WTC11 (cell line): ENCODE measurements around the gene ASMTL. TPM values are rescaled to one million over a fixed set of nuclear protein-coding genes. Genes with fewer than 3 reads are reported as not detected.
A peak's percentile ranks its signal among the peaks of the same experiment; 100 is the strongest.
"Not testable (repeated sequence)": the region's sequence is repeated elsewhere in the genome, so short reads cannot be mapped to it uniquely, and the experiment has no call there.

Experiments used
- ATAC-seq: fragments of 200-7000 bp; cut with Tn5 transposase; 2 replicates; pipeline ENCODE4 v1.10.0; 2021; ENCODE audit warnings: mild to moderate bottlenecking, moderate library complexity
- CTCF ChIA-PET: fragments of 300-600 bp; sonication (Branson Sonifier 250); formaldehyde crosslinking; loops from one replicate; lab custom pipeline; 2021; ENCODE audit warnings: antibody characterized with exemption; lab: Charles Lee
- POLR2A ChIA-PET: fragments of 350-600 bp; sonication (Branson Sonifier 250); formaldehyde crosslinking; loops from one replicate; lab custom pipeline; 2021; ENCODE audit warnings: antibody characterized with exemption; lab: Charles Lee
- DNase-seq: peaks from one replicate; pipeline ENCODE4 v3.0.0; 2021; ENCODE audit warnings: low spot score
- H3K27ac Mint-ChIP-seq: 2 replicates; pipeline ENCODE4 v1.8.0; 2021; ENCODE audit warnings: mixed read lengths
- H3K27me3 Mint-ChIP-seq: 2 replicates; pipeline ENCODE4 v1.8.0; 2021; ENCODE audit warnings: low read depth, mild to moderate bottlenecking, moderate library complexity, mixed read lengths
- H3K36me3 Mint-ChIP-seq: 2 replicates; pipeline ENCODE4 v1.8.0; 2021; ENCODE audit warnings: mixed read lengths
- H3K4me1 Mint-ChIP-seq: 2 replicates; pipeline ENCODE4 v1.8.0; 2022; ENCODE audit warnings: mixed read lengths
- H3K4me3 Mint-ChIP-seq: 2 replicates; pipeline ENCODE4 v1.8.0; 2021; ENCODE audit warnings: mild to moderate bottlenecking, moderate library complexity, mixed read lengths
- H3K9me3 Mint-ChIP-seq: 2 replicates; pipeline ENCODE4 v1.8.0; 2021; ENCODE audit warnings: mixed read lengths
- AR ChIP-seq: fragments of 250-450 bp; sonication (Bioruptor Pico); IDR thresholded peaks from 2 replicates; pipeline ENCODE4 v1.9.0; 2021; ENCODE audit warnings: mild to moderate bottlenecking
- ATF6 ChIP-seq: sonication (generic); formaldehyde crosslinking; IDR thresholded peaks from 2 replicates; pipeline ENCODE4 v1.8.1; 2023; ENCODE audit warnings: mild to moderate bottlenecking, missing genetic modification reagents
- FOXP1 ChIP-seq: sonication (generic); formaldehyde crosslinking; IDR thresholded peaks from 2 replicates; pipeline ENCODE4 v1.8.0; 2022; ENCODE audit warnings: missing genetic modification reagents, mild to moderate bottlenecking, moderate library complexity, borderline replicate concordance
- GRHL2 ChIP-seq: fragments of 250-450 bp; sonication (Bioruptor Pico); IDR thresholded peaks from 2 replicates; pipeline ENCODE4 v1.8.0; 2022; ENCODE audit warnings: mild to moderate bottlenecking, moderate library complexity; ENCODE audit not compliant: insufficient replicate concordance, severe bottlenecking
- HMGA2 ChIP-seq: fragments of 250-450 bp; sonication (Bioruptor Pico); IDR thresholded peaks from 2 replicates; pipeline ENCODE4 v1.4.0; 2021; ENCODE audit warnings: mild to moderate bottlenecking, moderate library complexity
- MLX ChIP-seq: sonication (generic); formaldehyde crosslinking; IDR thresholded peaks from 2 replicates; pipeline ENCODE4 v1.8.1; 2023; ENCODE audit warnings: mild to moderate bottlenecking, missing genetic modification reagents, moderate library complexity
- RELA ChIP-seq: sonication (generic); formaldehyde crosslinking; IDR thresholded peaks from 2 replicates; pipeline ENCODE4 v1.8.1; 2022; ENCODE audit warnings: missing genetic modification reagents, mild to moderate bottlenecking, borderline replicate concordance
- ZNF425 ChIP-seq: fragments of 250-450 bp; sonication (Bioruptor Pico); conservative IDR thresholded peaks from 2 replicates; pipeline ENCODE4 v1.9.0; 2021; ENCODE audit warnings: mild to moderate bottlenecking
- ZNF671 ChIP-seq: fragments of 250-450 bp; sonication (Bioruptor Pico); IDR thresholded peaks from 2 replicates; pipeline ENCODE4 v1.8.0; 2021; ENCODE audit warnings: mild to moderate bottlenecking
- total RNA-seq: library from RNA; stranded (reverse); gene quantifications from 3 replicates; pipeline ENCODE4 v1.2.3, GENCODE V29; 2021
- TF ChIP-seq, protein P1 (sequence below): sonication (generic); formaldehyde crosslinking; IDR thresholded peaks from 2 replicates; pipeline ENCODE4 v1.8.1; 2023; ENCODE audit warnings: mild to moderate bottlenecking, missing genetic modification reagents

Gene ASMTL
- total RNA-seq, 1 experiment from 2014 or later = 70.6 TPM

GRCh38 chrX:1449036-1449822, 3.5 kb downstream of the ASMTL start (continued):
- TF ChIP-seq FOXP1 (CRISPR knock-in tag) = no peak
- no peak for TF ChIP-seq ATF6 (CRISPR knock-in tag)

GRCh38 chrX:1448573-1449001, 4.1 kb downstream of the ASMTL start:
- H3K27me3 Mint-ChIP-seq, ATAC-seq, H3K4me3 Mint-ChIP-seq, H3K4me1 Mint-ChIP-seq, POLR2A ChIA-PET, CTCF ChIA-PET, H3K27ac Mint-ChIP-seq, DNase-seq: not testable (repeated sequence)
- Mint-ChIP-seq H3K9me3 (peaks cover 49% of the 10 kb centered on the region), H3K36me3 (peaks cover 65% of the 10 kb centered on the region)

DNA sequence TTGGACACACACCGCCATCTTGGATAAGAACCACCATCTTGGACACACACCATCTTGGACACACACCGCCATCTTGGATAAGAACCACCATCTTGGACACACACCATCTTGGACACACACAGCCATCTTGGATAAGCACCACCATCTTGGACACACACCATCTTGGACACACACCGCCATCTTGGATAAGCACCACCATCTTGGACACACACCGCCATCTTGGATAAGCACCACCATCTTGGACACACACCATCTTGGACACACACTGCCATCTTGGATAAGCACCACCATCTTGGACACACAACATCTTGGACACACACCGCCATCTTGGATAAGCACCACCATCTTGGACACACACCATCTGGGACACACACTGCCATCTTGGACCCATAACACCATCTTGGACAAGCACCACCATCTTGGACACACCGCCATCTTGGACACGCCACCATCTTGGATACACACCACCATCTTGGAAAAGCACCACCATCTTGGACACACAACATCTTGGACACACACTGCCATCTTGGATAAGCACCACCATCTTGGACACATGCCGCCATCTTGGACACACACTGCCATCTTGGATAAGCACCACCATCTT, 4.6 kb downstream of the ASMTL start:
- Mint-ChIP-seq H3K9me3 (peaks cover 51% of the 10 kb centered on the region), H3K36me3 (peaks cover 68% of the 10 kb centered on the region)
- POLR2A ChIA-PET, DNase-seq, H3K4me3 Mint-ChIP-seq, H3K27ac Mint-ChIP-seq, H3K27me3 Mint-ChIP-seq, ATAC-seq, CTCF ChIA-PET, H3K4me1 Mint-ChIP-seq: not testable (repeated sequence)

GRCh38 chrX:1446984-1447968, 5.4 kb downstream of the ASMTL start:
- DNase-seq, H3K27me3 Mint-ChIP-seq, ATAC-seq, H3K27ac Mint-ChIP-seq, H3K4me1 Mint-ChIP-seq, POLR2A ChIA-PET, H3K4me3 Mint-ChIP-seq, CTCF ChIA-PET: not testable (repeated sequence)
- Mint-ChIP-seq H3K9me3 (peaks cover 56% of the 10 kb centered on the region), H3K36me3 (peaks cover 74% of the 10 kb centered on the region)
- TF ChIP-seq ZNF671 (CRISPR knock-in tag) = 0 out of 2 replicates have a peak, but pooled peaks have one; percentile 4

DNA sequence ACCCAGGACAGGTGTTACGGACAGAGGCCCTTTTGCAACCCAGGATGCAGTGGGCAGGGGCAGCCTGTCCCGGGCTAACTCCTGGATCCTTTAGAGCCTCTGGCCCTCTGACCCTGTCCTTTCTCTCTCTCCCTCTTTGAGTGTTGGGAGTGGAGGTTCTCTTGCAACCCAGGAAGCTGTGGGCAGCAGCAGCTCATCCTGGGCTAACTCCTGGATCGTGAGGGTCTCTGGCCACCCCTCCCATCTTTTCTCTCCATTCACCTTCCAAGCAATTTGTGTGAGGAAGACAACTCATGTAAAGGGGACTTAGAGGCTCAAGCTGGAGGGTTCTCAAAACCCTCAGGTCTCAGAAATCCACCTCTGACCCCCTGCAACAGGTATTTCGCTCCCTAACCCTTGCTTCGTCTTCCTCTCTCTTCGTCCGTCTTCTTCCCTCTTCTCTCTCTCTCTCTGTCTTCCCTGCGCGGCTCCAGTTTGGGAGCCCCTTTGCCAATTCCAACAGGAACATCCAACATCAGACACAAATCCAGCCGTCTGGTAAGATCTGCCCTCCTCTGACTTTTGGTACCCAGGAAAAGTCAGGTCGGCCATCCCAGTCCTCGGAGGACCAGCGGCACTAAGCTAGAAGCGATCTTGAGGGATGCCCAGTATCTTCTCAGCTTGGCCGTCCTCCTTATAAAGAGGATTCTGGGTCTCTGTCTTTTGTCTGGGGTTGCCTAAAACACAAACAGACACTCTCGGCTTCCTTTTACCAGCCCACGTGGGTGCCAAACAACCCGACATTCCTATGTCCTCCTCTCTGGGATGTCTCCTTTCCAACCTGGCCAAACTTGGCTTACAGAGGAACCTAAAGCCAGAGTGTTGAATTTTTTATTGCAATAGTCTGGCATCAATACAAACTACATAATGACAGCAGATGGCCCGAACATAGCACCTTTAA, 7.9 kb downstream of the ASMTL start:
- Mint-ChIP-seq H3K4me1 (no peaks in the 10 kb centered on the region), H3K9me3 (peaks cover 52% of the 10 kb centered on the region), H3K36me3 (peaks cover 73% of the 10 kb centered on the region), H3K27me3 (no peaks in the 10 kb centered on the region), H3K27ac (no peak overlapping the region), H3K4me3 (no peak overlapping the region)
- CTCF ChIA-PET = no interaction called here
- POLR2A ChIA-PET = no interaction called here
- ATAC-seq (no peak), DNase-seq (peak; percentile 4)
- TF ChIP-seq GRHL2 (no peak), MLX (CRISPR knock-in tag) (no peak), RELA (CRISPR knock-in tag) (no peak), HMGA2 (no peak), AR (no peak), ZNF425 (CRISPR knock-in tag) (no peak), ZNF671 (CRISPR knock-in tag) (no peak)
- TF ChIP-seq, protein P1, sequence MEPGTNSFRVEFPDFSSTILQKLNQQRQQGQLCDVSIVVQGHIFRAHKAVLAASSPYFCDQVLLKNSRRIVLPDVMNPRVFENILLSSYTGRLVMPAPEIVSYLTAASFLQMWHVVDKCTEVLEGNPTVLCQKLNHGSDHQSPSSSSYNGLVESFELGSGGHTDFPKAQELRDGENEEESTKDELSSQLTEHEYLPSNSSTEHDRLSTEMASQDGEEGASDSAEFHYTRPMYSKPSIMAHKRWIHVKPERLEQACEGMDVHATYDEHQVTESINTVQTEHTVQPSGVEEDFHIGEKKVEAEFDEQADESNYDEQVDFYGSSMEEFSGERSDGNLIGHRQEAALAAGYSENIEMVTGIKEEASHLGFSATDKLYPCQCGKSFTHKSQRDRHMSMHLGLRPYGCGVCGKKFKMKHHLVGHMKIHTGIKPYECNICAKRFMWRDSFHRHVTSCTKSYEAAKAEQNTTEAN (CRISPR knock-in tag) = no peak
